ENCODE measurements around the gene MSMB.

- TF ChIP-seq CTCF (conservative IDR thresholded peaks at IDR 0.05; ENCODE audit: low read length) (no peak), EZH2phosphoT487 (IDR thresholded peaks at IDR 0.05; ENCODE audit: borderline replicate concordance, low read depth, low read length) (no peak)
Measured at GRCh38 chr10:46014206-46014605, 31.9 kb downstream of the MSMB start.
